Activated T-helper 1 cell treated with anti-CD3 and anti-CD28 coated beads, Interleukin-2, amount 50 U/mL, for 16 hours (primary cell): ENCODE results near the gene NCCRP1.
"Not testable (repeated sequence)": the region's sequence is repeated elsewhere in the genome, so short reads cannot be mapped to it uniquely, and the experiment has no call there.

Source experiments
- DNase-seq, 2 donors: peaks; one replicate each; pipeline ENCODE4 v3.0.0-alpha.2; 2020; ENCODE audit warnings: low read depth in 1 of 2, low spot score in 1 of 2

The NCCRP1 gene

DNA sequence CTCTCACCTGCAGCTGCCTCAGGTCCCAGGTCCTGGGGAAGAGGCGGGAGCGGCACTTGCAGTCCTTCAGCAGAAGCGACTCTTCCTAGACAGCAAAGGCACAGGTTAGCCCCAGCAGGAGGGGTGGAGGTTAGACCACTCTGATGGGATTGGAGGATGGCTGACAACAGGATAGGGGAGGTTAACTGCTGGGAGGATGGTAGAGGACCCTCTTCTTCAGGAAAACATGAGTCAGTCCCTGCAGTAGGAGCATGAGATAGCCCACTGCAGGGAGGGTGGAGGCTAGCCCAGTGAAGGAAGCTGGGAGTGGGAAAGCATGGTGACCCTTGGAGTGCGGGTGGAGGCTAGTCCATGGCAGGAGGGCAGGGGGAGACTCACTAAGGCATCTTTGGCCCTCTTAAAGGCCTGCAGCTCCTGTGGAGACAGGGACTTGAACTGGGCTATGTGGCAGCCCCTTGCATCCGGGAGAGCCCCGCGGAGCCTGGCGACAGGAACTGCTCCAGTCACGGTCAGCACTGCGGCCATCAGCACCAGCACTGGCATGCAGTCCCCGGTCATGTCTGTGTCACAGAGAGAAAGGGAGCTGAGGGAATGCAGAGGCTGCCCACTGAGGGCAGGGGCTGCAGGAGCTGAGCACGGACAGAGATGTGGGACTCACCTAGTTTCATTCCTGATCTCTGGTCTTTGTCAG is 47.8 kb downstream of the NCCRP1 start, which contains the start of gene IFNL3:
Gene IFNL3 (minus strand): TSS at position 597 of the 691 bp plus-strand sequence. CDS start 39 bp downstream, at position 558.
- not testable (repeated sequence) for DNase-seq

DNA sequence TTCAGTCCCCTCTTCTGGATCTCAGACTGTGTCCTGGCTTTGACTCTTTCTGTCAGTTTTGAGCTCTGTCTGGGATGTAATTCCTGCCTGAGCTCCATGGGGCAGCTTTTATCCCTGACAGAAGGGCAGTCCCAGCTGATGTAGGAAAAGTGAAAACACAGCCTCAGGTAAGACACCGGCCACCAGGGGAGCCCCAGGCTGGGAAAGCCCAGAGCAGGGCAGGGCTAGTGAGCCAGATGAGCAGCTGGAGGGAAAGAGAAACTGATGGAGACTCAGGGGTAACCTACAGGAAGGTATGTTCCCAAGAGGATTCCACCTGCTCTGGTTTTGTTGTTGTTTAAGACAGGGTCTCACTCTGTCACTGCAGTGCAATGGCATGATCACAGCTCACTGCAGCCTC is 48.4 kb downstream of the NCCRP1 start:
- not testable (repeated sequence) for DNase-seq

- DNase-seq, result no peak
Measured at GRCh38 chr19:39246951-39247669, 50.3 kb downstream of the NCCRP1 start.

DNA sequence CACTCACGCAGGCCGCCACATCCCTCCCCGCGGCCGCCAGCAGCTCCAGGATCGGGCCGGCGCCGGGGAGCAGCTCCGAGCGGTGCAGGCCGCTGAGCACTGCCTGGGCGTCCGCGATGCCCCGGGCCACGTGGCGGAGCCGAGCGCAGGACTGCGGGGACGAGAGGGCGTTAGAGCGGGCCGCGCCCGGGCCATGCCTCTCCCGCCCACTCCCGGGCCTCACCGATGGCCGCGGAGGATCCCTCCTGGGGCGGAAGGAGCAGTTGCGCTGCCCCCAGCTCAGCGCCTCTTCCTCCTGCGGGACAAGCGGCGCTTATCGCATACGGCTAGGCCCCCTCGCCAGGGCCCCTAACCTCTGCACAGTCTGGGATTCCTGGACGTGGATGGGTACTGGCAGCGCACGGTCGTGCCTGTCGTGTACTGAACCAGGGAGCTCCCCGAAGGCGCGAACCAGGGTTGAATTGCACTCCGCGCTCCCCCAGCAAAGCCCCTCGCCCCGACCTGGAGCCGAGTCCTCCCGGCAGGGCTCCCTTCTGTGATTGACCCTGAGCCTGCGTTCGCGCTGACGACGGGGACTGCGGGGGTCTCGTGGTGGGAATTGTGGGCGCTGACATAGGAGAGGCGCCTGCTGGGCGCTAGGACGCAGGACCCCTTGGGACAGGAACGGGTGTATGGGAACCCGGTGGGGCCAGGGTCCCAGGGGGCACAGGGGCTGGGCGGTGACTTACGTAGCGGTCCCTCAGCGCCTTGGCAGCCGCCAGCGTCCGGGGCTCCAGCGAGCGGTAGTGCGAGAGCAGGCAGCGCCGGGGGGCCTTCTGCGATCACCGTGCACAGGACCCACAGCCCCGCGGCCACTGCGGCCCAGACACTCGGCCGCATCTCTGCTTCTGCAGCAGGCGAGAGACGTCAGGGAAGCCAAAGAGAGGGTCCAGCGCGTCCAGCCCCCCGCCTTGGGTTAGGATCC is 51.2 kb downstream of the NCCRP1 start:
- no peak for DNase-seq

GRCh38 chr19:39248806-39249205 is 52.0 kb downstream of the NCCRP1 start, which contains the start of gene IFNL4:
Gene IFNL4, minus strand, starts transcription at chr19:39248856.
- DNase-seq, result no peak

DNA sequence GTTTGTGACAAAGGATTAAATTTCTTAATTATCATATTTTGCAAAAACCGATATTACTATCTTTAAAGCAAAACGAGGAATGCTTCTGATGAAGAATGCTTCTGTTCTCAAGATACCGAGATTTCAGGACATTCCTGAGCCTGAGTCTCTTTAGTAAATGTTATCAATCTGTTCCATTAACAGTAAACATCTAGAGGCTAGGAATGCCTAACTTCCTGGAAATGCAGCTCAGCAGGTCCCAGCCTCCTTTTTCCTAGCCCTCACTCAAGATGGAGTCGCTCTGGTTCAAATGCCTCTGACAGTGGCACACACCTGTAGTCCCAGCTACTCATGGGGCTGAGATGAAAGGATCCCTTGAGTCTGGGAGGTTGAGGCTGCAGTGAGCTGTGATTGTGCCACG is 54.3 kb downstream of the NCCRP1 start:
- no peak for DNase-seq
